ENCODE data around the gene GJD3.

The GJD3 gene

GRCh38 chr17:40321524-40321929 is 43.0 kb downstream of the GJD3 start:
- DNase-seq: peak; percentile 30

GRCh38 chr17:40320756-40321523 is 43.6 kb downstream of the GJD3 start:
- no peak for DNase-seq

GRCh38 chr17:40319651-40320540 is 44.6 kb downstream of the GJD3 start:
- no peak for DNase-seq

- DNase-seq: no peak
Observed at GRCh38 chr17:40318830-40319391, 45.6 kb downstream of the GJD3 start.

GRCh38 chr17:40317880-40318829 is 46.4 kb downstream of the GJD3 start:
- DNase-seq: peak; percentile 92

- no peak for DNase-seq
Observed at GRCh38 chr17:40317345-40317873, 47.1 kb downstream of the GJD3 start.

- DNase-seq: no peak
Observed at GRCh38 chr17:40316571-40317344, 47.8 kb downstream of the GJD3 start.

- no peak for DNase-seq
Observed at GRCh38 chr17:40315678-40316570, 48.6 kb downstream of the GJD3 start.

GRCh38 chr17:40315206-40315605 is 49.3 kb downstream of the GJD3 start:
- no peak for DNase-seq

- peak; percentile 88 for DNase-seq
Observed at GRCh38 chr17:40314584-40314956, 50.0 kb downstream of the GJD3 start.

GRCh38 chr17:40313668-40314583 is 50.6 kb downstream of the GJD3 start:
- peak; percentile 57 for DNase-seq

Measured in NCI-H345 (cell line).